Gastrocnemius medialis (tissue), 4 donors: ENCODE results near the gene CALCB. TPM values are rescaled to one million over a fixed set of nuclear protein-coding genes. Genes with fewer than 3 reads are reported as not detected.
"Not testable (repeated sequence)": the region's sequence is repeated elsewhere in the genome, so short reads cannot be mapped to it uniquely, and the experiment has no call there.

Experiments
- ATAC-seq, 2 donors: fragments of 150-250 bp; one replicate each; pipeline ENCODE4 v1.9.1; 2016
- DNase-seq, 2 donors: peaks; one replicate each; pipeline ENCODE4 v3.0.0-alpha.2; 2019
- H3K27ac ChIP-seq, 4 donors: fragments of 200-600 bp; sonication (generic); 1 replicate in 1 of 4; 2 replicates in 3 of 4; pipeline ENCODE4 v1.5.1; 2016 to 2018; ENCODE audit warnings: mild to moderate bottlenecking in 2 of 4, moderate library complexity in 1 of 4
- H3K27me3 ChIP-seq, 3 donors: fragments of 200-600 bp; sonication (generic) in 2 of 3; 1 replicate in 1 of 3; 2 replicates in 2 of 3; pipeline versions ENCODE4 v1.5.1 to v1.6.0; 2016 to 2019; ENCODE audit warnings: mild to moderate bottlenecking in 1 of 3, moderate library complexity in 1 of 3
- H3K36me3 ChIP-seq, 2 donors: fragments of 200-600 bp; sonication (generic) in 1 of 2; one replicate each; pipeline ENCODE4 v1.5.1; 2017 to 2018
- H3K4me1 ChIP-seq, 2 donors: fragments of 200-600 bp; sonication (generic) in 1 of 2; one replicate each; pipeline ENCODE4 v1.5.1; 2016 to 2017; ENCODE audit warnings: mild to moderate bottlenecking in 2 of 2
- H3K4me3 ChIP-seq, 4 donors: fragments of 200-600 bp; sonication (generic) in 3 of 4; 1 replicate in 1 of 4; 2 replicates in 3 of 4; pipeline ENCODE4 v1.5.1; 2016 to 2019; ENCODE audit warnings: mild to moderate bottlenecking in 2 of 4
- H3K9me3 ChIP-seq, 3 donors: fragments of 200-600 bp; sonication (generic) in 2 of 3; 1 replicate in 1 of 3; 2 replicates in 2 of 3; pipeline ENCODE4 v1.5.1; 2016 to 2019
- POLR2A ChIP-seq, 2 donors: fragments of 450-650 bp; IDR thresholded peaks; one replicate each; pipeline ENCODE4 v1.6.1; 2017; ENCODE audit warnings: antibody characterized with exemption in 2 of 2, mild to moderate bottlenecking in 2 of 2, moderate library complexity in 2 of 2
- in situ Hi-C, 4 donors: fragments of 200-750 bp; cut with MboI; loops; one replicate each; pipeline versions ENCODE4 v1.15.0 to v1.8.0; 2017; ENCODE audit warnings: low sequenced_read_pairs in 4 of 4
- intact Hi-C: fragments of 100-400 bp; cut with DNase I; formaldehyde crosslinking; loops from one replicate; pipeline ENCODE4 v1.15.1; 2023; ENCODE audit warnings: low total_unique reads
- total RNA-seq, 4 donors: library from RNA; depleted of rRNA; stranded (reverse); fragments of >200 nt; gene quantifications; one replicate each; pipeline versions ENCODE4 v1.1.0 to v1.2.3, GENCODE V29; 2016
- TF ChIP-seq, protein P1 (sequence below), 5 experiments: fragments of 450-650 bp in 3 of 5; fragments of 200-600 bp in 2 of 5; sonication (generic) in 2 of 5; IDR thresholded peaks in 4 of 5; conservative IDR thresholded peaks in 1 of 5; 1 replicate in 4 of 5; 2 replicates in 1 of 5; pipeline ENCODE4 v1.5.1; 2016 to 2019; ENCODE audit warnings: antibody characterized with exemption in 5 of 5, mild to moderate bottlenecking in 3 of 5, moderate library complexity in 3 of 5

Gene CALCB
- total RNA-seq, 4 donors from 2014 or later, result not detected

DNA sequence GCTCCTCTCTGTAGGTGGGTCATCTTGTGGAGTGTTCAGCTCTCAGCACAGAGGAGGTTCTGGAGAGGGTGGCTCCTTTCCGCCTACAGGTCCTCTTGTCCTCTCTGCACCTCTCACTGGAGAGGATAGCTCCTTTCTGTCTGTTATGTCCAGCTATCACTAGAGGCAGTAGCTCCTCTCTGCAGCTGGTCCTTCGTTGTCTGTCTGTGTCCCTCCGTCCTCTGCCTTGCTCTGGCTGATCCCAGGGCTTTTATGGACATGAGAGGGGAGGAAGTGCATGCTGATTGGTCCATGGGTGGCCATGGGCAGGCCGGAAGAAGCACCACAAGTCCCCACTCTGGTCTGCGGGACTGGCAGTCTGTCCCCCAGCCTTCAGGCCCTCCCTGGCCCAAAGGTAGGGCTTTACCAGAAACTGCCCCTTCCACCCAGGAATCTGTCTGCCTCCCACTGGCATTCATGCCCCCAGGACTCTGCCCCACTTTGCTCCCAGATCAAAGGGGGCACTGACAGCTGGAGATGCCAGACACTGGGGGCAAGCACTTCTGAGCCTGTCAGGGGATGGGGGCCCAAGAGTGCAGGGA, 38.6 kb upstream of the CALCB start:
- intact Hi-C loops (no loop called here), in situ Hi-C loops (no loop called here)
- no peaks in the 10 kb centered on the region for H3K27me3 ChIP-seq
- no peak overlapping the region for H3K27ac ChIP-seq
- no peak for DNase-seq
- H3K36me3 ChIP-seq, result no peaks in the 10 kb centered on the region
- H3K4me1 ChIP-seq, result no peaks in the 10 kb centered on the region
- H3K9me3 ChIP-seq, result no peaks in the 10 kb centered on the region
- ATAC-seq, result no peak
- no peak overlapping the region for H3K4me3 ChIP-seq
- TF ChIP-seq POLR2A (IDR thresholded peaks at IDR 0.05), result no peak
- TF ChIP-seq, protein P1, sequence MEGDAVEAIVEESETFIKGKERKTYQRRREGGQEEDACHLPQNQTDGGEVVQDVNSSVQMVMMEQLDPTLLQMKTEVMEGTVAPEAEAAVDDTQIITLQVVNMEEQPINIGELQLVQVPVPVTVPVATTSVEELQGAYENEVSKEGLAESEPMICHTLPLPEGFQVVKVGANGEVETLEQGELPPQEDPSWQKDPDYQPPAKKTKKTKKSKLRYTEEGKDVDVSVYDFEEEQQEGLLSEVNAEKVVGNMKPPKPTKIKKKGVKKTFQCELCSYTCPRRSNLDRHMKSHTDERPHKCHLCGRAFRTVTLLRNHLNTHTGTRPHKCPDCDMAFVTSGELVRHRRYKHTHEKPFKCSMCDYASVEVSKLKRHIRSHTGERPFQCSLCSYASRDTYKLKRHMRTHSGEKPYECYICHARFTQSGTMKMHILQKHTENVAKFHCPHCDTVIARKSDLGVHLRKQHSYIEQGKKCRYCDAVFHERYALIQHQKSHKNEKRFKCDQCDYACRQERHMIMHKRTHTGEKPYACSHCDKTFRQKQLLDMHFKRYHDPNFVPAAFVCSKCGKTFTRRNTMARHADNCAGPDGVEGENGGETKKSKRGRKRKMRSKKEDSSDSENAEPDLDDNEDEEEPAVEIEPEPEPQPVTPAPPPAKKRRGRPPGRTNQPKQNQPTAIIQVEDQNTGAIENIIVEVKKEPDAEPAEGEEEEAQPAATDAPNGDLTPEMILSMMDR (IDR thresholded peaks at IDR 0.05 in 4 of 5, conservative IDR thresholded peaks at IDR 0.05 in 1 of 5), result no peak

DNA sequence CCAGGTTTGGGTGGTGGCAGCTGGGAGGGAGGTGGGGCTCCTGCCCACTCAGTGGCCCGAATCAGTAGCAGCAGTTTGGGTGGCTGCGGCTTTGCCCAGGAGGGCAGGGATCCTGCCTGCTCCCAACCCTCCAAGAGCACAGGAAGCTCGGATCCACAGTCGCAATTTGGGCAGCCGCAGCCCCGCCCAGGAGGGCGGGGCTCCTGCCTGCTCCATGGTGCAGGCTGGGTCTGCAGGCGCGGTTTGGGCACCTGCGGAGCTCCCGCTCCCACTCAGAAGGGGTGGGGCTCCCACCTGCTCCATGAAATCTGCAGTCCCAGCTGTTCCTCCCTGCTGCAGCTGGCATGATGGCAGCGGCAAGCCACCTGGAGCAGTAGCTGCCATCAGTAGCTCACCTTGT, 38.1 kb upstream of the CALCB start:
- no peaks in the 10 kb centered on the region for H3K4me1 ChIP-seq
- H3K36me3 ChIP-seq, result no peaks in the 10 kb centered on the region
- in situ Hi-C loops, result no loop called here
- no peak overlapping the region for H3K4me3 ChIP-seq
- H3K9me3 ChIP-seq, result no peaks in the 10 kb centered on the region
- intact Hi-C loops, result no loop called here
- H3K27ac ChIP-seq, result no peak overlapping the region
- H3K27me3 ChIP-seq, result no peaks in the 10 kb centered on the region
- no peak for ATAC-seq
- DNase-seq, result no peak
- TF ChIP-seq, protein P1 (IDR thresholded peaks at IDR 0.05 in 4 of 5, conservative IDR thresholded peaks at IDR 0.05 in 1 of 5), result no peak
- no peak for TF ChIP-seq POLR2A (IDR thresholded peaks at IDR 0.05)

DNA sequence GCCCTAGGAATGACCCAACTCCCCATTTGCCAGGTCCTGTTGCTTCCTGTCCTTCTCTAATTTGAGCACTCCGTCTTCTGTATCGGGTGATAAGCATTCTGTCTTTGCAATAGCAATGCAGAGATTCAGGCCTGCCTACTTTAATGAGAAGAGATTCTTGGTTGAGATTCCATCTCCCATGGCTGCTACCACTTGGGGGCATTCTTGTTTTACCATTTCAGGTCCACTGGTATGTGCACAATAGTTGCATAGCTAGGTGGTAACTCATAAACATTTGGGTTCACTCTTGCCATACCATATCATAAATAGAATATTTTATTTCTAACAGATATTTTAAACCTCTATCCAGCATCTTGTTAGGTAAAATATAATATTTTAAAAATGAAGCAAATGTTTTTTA, 34.4 kb upstream of the CALCB start:
- DNase-seq (no peak), ATAC-seq (no peak)
- no peak for TF ChIP-seq POLR2A (IDR thresholded peaks at IDR 0.05)
- TF ChIP-seq, protein P1 (IDR thresholded peaks at IDR 0.05 in 4 of 5, conservative IDR thresholded peaks at IDR 0.05 in 1 of 5), result no peak
- Histone ChIP-seq H3K4me1 (no peaks in the 10 kb centered on the region), H3K9me3 (no peaks in the 10 kb centered on the region), H3K4me3 (no peak overlapping the region), H3K36me3 (no peaks in the 10 kb centered on the region), H3K27ac (no peak overlapping the region), H3K27me3 (no peaks in the 10 kb centered on the region)
- in situ Hi-C loops (no loop called here), intact Hi-C loops (no loop called here)

DNA sequence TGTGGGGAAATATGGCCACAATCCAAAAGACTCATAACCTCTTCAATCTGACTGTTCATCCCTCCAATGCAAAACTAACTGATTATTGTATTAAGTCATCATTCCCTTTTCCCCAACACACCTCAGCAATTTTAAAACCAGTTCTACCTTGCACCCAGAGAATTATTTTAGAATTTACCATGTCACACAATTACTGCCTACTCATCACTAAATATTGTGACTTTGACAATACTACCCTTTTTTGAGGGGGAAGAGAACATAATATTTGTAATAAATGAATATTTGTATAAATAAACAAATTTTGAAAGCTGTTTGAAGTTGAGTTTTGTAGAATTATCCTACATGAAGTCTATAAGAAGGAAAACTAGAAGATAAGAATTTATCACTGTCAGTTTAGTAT, 28.2 kb upstream of the CALCB start:
- Histone ChIP-seq H3K27ac (no peak overlapping the region), H3K4me3 (no peak overlapping the region), H3K36me3 (no peaks in the 10 kb centered on the region), H3K4me1 (no peaks in the 10 kb centered on the region), H3K9me3 (no peaks in the 10 kb centered on the region), H3K27me3 (no peaks in the 10 kb centered on the region)
- intact Hi-C loops, result no loop called here
- in situ Hi-C loops, result no loop called here
- TF ChIP-seq POLR2A (IDR thresholded peaks at IDR 0.05), result no peak
- TF ChIP-seq, protein P1 (IDR thresholded peaks at IDR 0.05 in 4 of 5, conservative IDR thresholded peaks at IDR 0.05 in 1 of 5), result no peak
- ATAC-seq, result no peak
- DNase-seq, result no peak

DNA sequence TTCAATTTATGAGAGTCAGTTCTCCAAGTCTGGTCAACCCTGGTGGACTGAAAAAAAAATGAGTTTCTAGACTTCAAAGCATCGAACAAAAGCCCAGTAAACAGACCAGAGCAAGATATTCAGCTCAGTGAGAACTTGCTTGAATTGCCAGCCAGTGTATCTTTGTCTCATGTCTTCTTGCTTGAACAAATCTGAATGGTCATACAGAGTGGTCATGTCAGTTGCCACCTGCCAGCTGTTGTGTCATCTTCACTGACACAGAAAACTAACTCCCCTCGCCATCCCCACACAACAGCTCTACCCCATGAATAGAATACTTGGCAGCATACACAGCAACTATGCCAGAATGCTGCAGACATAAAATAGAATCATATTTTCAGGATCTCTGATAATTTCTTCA, 27.5 kb upstream of the CALCB start:
- Histone ChIP-seq H3K27me3 (no peaks in the 10 kb centered on the region), H3K27ac (no peak overlapping the region), H3K4me1 (no peaks in the 10 kb centered on the region), H3K9me3 (no peaks in the 10 kb centered on the region), H3K4me3 (no peak overlapping the region), H3K36me3 (no peaks in the 10 kb centered on the region)
- intact Hi-C loops, result no loop called here
- no peak for ATAC-seq
- no peak for DNase-seq
- no peak for TF ChIP-seq POLR2A (IDR thresholded peaks at IDR 0.05)
- TF ChIP-seq, protein P1 (IDR thresholded peaks at IDR 0.05 in 4 of 5, conservative IDR thresholded peaks at IDR 0.05 in 1 of 5), result no peak
- in situ Hi-C loops, result no loop called here

DNA sequence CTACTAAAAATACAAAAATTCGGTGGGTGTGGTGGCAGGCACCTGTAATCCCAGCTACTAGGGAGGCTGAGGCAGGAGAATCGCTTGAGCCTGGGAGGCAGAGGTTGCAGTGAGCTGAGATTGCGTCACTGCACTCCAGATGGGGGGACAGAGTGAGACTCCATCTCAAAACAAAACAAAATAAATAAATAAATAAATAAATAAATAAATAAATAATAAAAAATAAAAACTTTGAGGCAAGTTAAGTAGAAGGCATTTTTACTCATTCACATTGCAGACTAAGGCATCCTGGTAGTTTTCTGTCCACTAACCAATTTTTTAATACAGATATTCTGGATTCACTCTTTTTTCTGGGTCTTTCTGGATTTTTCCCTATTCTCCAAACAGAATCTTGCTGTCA, 26.7 kb upstream of the CALCB start:
- H3K4me1 ChIP-seq, in situ Hi-C loops, H3K36me3 ChIP-seq, DNase-seq, intact Hi-C loops, H3K4me3 ChIP-seq, H3K27ac ChIP-seq, H3K9me3 ChIP-seq, H3K27me3 ChIP-seq, ATAC-seq: not testable (repeated sequence)
